Fibroblast of lung (primary cell): Measurements from ENCODE around the gene MYOCD.

Experiments
- CTCF ChIP-seq, 2 donors: IDR thresholded peaks in 1 of 2; conservative IDR thresholded peaks in 1 of 2; 1 replicate in 1 of 2; 2 replicates in 1 of 2; pipeline ENCODE4 v1.5.1; 2011 to 2012; ENCODE audit warnings: low read length in 2 of 2, control low read depth in 1 of 2, inconsistent platforms in 1 of 2, low read depth in 1 of 2, mild to moderate bottlenecking in 1 of 2
- EZH2 ChIP-seq: IDR thresholded peaks from 2 replicates; pipeline ENCODE4 v1.5.1; 2012; ENCODE audit warnings: low read length, control low read depth, mild to moderate bottlenecking; ENCODE audit errors: missing control alignments

GRCh38 chr17:12619459-12620199 is 46.1 kb upstream of the MYOCD start:
- TF ChIP-seq CTCF (conservative IDR thresholded peaks at IDR 0.05 in 1 of 2, IDR thresholded peaks at IDR 0.05 in 1 of 2; ENCODE audit: low read depth in 1 of 2, low read length in 2 of 2) (no peak), EZH2 (no peak)
